ENCODE measurements around the gene CREG2. TPM values are rescaled to one million over a fixed set of nuclear protein-coding genes. Genes with fewer than 3 reads are reported as not detected.

Gene CREG2
- total RNA-seq, 1 experiment from 2014 or later: 0.21 TPM

- BruUV-seq (replicated peaks): no TSS peak
- POLR2A ChIA-PET: no interaction called here
- H3K27me3 ChIP-seq (ENCODE audit: control insufficient read depth, insufficient read depth, low read length): peaks cover 2% of the 10 kb centered on the region; the same call in 1 of the 2 replicates
Observed at GRCh38 chr2:101374821-101375561, 12.3 kb downstream of the CREG2 start.

GRCh38 chr2:101372792-101373191 lies 14.5 kb downstream of the CREG2 start:
- ChIA-PET POLR2A (no interaction called here), CTCF (no interaction called here)
- BruUV-seq (replicated peaks): no TSS peak
- TF ChIP-seq REST (IDR thresholded peaks at IDR 0.05; ENCODE audit: insufficient read depth in 1 of 2, low read depth in 2 of 2, low read length in 1 of 2): no peak
- no peak for TF ChIP-seq CTCF (IDR thresholded peaks at IDR 0.05)
- no peak for TF ChIP-seq SIN3A (IDR thresholded peaks at IDR 0.05; ENCODE audit: borderline replicate concordance, insufficient read depth, low read depth, low read length)
- TF ChIP-seq POLR2AphosphoS5 (IDR thresholded peaks at IDR 0.05; ENCODE audit: low read depth, low read length): no peak
- TF ChIP-seq TCF7L2 (IDR thresholded peaks at IDR 0.05; ENCODE audit: low read depth, low read length): no peak
- DNase-seq (ENCODE audit: low read depth, low spot score): no peak
- H3K9me3 ChIP-seq (ENCODE audit: control insufficient read depth, insufficient read depth, low read depth, low read length): no peaks in the 10 kb centered on the region
- H3K4me1 ChIP-seq (ENCODE audit: control insufficient read depth, insufficient read depth, low read length): no peaks in the 10 kb centered on the region
- ATAC-seq: no peak
- H3K36me3 ChIP-seq (ENCODE audit: control insufficient read depth, insufficient read depth, low read length): no peaks in the 10 kb centered on the region
- H3K27ac ChIP-seq (ENCODE audit: low read length): no peak overlapping the region
- H3K27me3 ChIP-seq (ENCODE audit: control insufficient read depth, insufficient read depth, low read length): peaks cover 2% of the 10 kb centered on the region; the same call in 1 of the 2 replicates
- intact Hi-C loops (cut with micrococcal nuclease; ENCODE audit: unreplicated experiment) (no loop called here), in situ Hi-C loops (cut with HindIII; ENCODE audit: low pct_unique_long_range_greater_than_20kb, low sequenced_read_pairs) (no loop called here)
- no peak overlapping the region for H3K4me3 ChIP-seq (ENCODE audit: low read depth in 2 of 2, low read length in 2 of 2)

More at GRCh38 chr2:101374821-101375561, 12.3 kb downstream of the CREG2 start:
- no peak for TF ChIP-seq SIN3A (IDR thresholded peaks at IDR 0.05; ENCODE audit: borderline replicate concordance, insufficient read depth, low read depth, low read length)
- no peak for TF ChIP-seq TCF7L2 (IDR thresholded peaks at IDR 0.05; ENCODE audit: low read depth, low read length)
- no peak for TF ChIP-seq REST (IDR thresholded peaks at IDR 0.05; ENCODE audit: insufficient read depth in 1 of 2, low read depth in 2 of 2, low read length in 1 of 2)
- no peak for TF ChIP-seq POLR2AphosphoS5 (IDR thresholded peaks at IDR 0.05; ENCODE audit: low read depth, low read length)
- TF ChIP-seq CTCF (IDR thresholded peaks at IDR 0.05): no peak
- H3K36me3 ChIP-seq (ENCODE audit: control insufficient read depth, insufficient read depth, low read length): no peaks in the 10 kb centered on the region
- no peaks in the 10 kb centered on the region for H3K9me3 ChIP-seq (ENCODE audit: control insufficient read depth, insufficient read depth, low read depth, low read length)
- ATAC-seq (no peak), DNase-seq (ENCODE audit: low read depth, low spot score) (no peak)
- H3K27ac ChIP-seq (ENCODE audit: low read length): no peak overlapping the region
- no peak overlapping the region for H3K4me3 ChIP-seq (ENCODE audit: low read depth in 2 of 2, low read length in 2 of 2)
- no peaks in the 10 kb centered on the region for H3K4me1 ChIP-seq (ENCODE audit: control insufficient read depth, insufficient read depth, low read length)
- CTCF ChIA-PET: interaction anchor here (0.5 kb wide), 1 partner anchor 1022 kb away, joined by 3 read pairs; no protein-coding TSS in a partner anchor
- in situ Hi-C loops (cut with HindIII; ENCODE audit: low pct_unique_long_range_greater_than_20kb, low sequenced_read_pairs): no loop called here
- intact Hi-C loops (cut with micrococcal nuclease; ENCODE audit: unreplicated experiment): no loop called here
